Measurements from ENCODE around the gene ERMN.
"Not testable (repeated sequence)": the region's sequence is repeated elsewhere in the genome, so short reads cannot be mapped to it uniquely, and the experiment has no call there.

The ERMN gene, protein sequence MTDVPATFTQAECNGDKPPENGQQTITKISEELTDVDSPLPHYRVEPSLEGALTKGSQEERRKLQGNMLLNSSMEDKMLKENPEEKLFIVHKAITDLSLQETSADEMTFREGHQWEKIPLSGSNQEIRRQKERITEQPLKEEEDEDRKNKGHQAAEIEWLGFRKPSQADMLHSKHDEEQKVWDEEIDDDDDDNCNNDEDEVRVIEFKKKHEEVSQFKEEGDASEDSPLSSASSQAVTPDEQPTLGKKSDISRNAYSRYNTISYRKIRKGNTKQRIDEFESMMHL

DNA sequence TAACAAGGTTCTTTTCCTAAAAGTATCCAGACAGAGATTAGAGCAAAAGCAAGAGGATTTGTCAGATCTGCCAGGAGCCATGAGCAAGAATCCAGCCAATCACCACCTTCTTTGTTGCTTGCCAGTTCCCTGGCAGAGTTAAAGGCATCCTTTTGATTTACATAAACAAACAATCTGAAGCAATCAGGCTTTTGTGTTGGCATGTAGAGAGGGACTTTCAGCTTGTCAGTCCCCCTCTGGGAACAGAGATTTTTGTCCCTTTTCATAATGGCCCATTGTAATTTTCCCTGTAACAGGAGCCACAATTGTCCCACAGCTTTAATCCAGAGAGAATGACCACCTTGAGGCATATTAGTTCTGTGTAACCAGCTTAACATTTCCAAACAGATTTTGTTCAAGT is at the start of gene ERMN:
TSS of gene ERMN (minus strand) at position 39 of the 400 bp plus-strand sequence. CDS start 182 bp downstream, outside the sequence.
- DNase-seq (ENCODE audit: low spot score) = no peak

DNA sequence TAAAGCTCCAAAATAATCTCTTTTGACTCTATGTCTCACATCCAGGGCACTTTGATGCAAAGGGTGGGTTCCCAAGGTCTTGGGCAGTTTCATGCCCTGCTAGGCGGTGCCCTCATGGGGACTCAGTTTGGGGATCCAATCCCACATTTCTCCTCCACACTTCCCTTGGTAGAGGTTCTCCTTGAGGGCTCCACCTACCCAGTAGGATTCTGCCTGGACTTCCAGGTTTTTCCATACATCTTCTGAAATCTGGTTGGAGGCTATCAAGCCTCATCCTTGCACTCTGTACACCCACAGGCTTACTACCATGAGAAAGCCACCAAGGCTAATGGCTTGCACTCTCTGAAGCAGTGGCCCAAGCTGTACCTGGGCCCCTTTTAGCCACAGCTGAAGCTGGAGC is 49.8 kb upstream of the ERMN start:
- no peak for DNase-seq (ENCODE audit: low spot score)

DNA sequence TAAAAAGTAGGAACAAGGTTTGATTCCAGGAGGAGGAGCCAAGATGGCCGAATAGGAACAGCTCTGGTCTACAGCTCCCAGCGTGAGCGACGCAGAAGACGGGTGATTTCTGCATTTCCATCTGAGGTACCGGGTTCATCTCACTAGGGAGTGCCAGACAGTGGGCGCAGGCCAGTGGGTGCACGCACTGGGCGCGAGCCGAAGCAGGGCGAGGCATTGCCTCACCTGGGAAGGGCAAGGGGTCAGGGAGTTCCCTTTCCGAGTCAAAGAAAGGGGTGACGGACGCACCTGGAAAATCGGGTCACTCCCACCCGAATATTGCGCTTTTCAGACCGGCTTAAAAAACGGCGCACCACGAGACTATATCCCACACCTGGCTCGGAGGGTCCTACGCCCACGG is 42.9 kb upstream of the ERMN start:
- DNase-seq (ENCODE audit: low spot score) = not testable (repeated sequence)

DNA sequence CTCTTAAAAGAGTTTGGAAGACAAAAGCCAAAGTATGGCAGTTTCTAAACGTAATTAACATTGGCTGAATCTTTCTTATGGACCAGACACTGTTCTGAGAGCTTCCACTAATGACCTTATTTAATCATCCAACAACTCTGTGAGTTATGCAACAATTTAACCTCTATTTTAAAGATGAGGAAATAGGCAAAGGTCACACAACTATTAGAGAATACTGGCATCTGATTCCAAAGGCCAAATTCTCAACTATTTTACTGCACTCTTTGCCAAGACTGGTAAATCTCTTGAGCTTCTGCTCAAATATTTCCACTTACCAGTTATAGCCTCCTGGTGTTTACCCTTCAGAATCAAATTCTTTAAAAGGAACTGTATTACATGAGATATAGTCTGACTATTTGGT is 42.1 kb upstream of the ERMN start:
- no peak for DNase-seq (ENCODE audit: low spot score)

DNA sequence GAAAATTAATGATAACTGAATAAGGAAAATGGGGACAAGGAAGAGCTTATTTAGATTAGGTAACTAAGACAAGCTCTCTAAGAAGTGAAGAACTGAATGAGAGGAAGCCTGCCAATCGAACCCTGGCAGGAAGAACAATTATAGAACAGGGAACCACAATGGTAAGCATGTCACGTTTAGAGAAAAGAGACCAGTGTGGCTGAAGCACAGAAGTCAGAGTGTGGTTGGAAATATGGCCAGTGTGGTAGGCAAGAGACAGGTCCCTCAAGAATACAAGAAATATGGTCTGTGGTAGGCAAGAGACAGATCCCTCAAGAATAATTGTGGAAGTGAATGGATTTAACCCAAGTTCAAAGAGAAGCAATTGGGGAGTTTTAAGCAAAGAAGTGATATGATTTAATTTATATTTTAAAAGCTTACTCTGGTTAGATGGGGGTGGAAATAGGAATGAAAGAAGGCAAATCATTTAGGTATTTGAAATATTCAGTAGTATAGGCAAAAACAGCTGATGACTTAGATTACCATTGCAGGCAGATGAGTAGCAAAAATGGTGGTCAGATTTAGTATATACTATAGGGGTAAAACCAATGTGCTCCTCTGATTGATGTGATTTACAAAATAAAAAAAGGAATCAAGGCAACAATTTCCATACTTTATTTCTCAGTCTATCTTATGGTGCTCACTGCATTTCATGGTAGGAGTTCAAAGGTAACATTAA is 38.8 kb upstream of the ERMN start:
- DNase-seq (ENCODE audit: low spot score) = no peak

DNA sequence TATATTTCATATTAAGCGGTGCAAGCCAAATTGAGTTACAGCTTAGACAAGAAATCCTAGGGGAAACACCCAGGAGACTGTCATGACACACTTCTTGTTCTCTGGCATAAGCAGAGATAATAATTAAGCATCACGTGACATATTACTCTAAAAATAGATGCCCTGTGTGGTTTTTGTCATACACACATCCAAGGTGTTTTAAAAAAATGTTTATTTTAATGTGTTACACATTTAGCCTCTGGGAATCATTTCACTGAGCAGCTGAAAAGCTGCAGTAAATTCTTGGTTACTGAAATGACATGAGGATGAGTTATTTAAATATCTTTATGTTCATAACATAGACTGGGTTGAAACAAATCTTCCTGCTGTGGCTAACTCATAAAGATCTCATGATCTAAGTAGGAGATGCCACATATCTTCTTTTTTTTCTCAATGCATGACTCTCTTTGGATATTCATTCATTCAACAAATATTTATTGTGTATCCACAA is 38.0 kb upstream of the ERMN start:
- no peak for DNase-seq (ENCODE audit: low spot score)

DNA sequence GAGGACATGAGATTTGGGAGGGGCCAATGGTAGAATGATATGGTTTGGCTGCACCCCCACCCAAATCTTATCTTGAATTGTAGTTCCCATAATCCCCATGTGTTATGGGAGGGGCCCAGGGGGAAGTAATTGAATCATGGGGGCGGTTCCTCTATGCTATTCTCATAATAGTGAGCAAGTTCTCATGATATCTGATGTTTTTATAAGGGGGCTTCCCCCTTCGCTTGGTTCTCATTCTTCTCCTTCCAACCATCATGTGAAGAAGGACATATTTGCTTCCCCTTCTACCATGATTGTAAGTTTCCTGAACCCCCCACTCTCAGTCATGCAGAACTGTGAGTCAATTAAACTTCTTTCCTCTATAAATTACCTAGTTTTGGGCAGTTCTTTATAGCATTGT is 37.0 kb upstream of the ERMN start:
- no peak for DNase-seq (ENCODE audit: low spot score)

DNA sequence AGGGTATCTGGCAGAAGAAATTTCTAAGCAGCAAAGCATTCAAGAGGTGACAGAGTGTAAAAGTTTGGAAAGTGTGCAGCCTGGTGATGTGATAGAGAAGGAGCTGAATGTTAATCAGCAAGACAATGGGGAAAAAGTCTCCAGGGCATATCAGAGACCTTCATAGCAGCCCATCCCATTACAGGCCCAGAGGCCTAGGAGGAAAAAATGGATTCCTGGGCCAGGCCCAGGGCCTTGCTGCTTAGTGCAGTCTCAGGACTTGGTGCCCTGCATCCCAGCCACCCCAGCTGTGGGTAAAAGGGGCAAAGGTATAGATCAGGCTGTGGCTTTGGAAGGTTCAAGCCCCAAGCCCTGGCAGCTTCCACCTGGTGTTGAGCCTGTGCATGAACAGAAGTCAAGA is 35.9 kb upstream of the ERMN start:
- no peak for DNase-seq (ENCODE audit: low spot score)

DNA sequence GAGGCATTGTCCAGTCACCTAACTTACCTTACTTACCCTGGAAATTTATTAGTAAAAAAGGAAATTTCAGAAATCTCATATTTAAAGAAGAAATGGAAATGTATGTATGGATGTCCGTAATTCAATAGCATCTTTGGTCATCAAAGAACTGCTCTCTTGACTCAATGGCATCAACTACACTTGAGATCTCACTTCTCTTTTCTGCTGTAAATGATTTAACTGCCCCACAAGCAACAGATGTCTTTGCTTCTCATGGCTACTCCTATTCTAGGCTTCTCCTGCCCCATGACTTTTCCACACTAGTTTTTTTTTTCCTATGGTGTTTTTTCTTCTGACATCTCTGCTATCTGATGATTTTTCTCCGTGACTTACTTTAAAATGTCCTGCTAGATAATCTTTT is 34.0 kb upstream of the ERMN start:
- DNase-seq (ENCODE audit: low spot score) = no peak

DNA sequence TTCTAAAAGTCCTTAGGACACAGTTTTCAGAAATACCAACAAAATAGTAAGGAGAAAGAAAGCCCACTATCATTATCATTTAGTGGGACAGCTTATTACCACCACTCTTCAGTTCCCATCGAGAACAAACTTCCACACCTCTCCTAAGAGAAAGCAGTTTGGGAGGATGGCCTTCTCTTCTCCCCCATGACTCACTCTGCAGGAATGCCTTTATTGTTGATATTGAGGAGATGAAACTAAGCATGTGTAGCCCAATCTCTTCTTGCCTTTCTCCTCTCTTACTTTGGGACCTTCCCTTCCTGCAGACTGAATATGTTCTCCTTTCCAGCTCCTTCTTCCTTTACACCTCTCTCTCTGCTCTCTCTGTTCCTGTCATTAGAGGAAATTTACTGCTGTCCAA is 30.0 kb upstream of the ERMN start:
- no peak for DNase-seq (ENCODE audit: low spot score)

DNA sequence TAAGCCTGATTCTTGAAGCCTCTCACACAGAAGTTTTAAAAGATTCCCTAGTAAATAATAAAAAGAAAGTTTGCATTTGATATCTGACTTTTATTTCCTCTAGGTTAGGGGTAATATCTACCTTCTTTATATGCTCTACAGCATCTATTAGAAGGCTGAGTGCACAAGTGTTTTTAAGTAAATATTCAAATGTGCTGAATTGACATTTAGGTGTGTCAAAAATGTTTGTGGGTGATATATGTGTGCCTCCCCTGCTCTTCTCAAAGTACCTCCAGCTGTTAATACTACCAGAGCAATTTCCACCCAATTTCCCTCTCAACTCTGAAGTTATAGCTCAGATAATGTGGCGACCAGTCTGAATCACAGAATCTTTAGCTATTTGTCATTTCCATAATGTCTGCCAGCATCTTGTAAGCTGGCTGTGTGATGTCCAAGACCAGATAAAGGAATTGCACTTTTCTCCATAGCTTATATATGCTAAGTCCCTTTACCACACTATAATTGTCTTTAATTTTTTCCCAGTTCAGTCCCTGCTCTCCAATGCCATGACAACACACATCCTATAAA is 24.4 kb upstream of the ERMN start:
- DNase-seq (ENCODE audit: low spot score) = no peak

DNA sequence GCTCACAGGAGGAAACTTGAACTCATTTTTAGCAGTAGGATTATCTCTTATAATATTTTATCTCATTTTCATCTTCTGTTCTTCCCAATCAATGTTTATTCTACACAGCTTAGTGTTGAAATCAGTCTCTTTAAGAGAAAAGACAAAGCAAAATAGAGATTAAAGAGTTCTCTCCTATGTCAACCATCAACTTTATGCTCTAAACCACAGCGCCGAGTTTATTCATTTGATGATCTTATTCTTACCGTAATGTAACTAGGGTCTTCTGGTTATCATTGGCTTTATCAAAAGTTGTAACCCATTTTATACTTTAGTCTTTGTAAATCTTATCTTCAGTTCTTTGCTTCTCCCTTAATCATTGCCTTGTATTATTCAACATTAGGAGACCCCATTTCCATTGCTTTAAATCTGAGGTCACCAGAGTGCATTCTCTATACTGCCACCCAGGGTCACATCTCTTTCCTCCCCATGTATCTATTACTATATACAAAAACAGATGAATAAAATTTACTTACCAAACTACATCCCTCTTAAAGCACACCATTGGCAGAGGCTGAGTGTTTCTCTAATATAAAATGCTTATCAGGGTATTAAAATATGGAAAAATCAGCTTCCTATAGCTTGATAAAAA is 22.8 kb upstream of the ERMN start:
- DNase-seq (ENCODE audit: low spot score) = no peak

DNA sequence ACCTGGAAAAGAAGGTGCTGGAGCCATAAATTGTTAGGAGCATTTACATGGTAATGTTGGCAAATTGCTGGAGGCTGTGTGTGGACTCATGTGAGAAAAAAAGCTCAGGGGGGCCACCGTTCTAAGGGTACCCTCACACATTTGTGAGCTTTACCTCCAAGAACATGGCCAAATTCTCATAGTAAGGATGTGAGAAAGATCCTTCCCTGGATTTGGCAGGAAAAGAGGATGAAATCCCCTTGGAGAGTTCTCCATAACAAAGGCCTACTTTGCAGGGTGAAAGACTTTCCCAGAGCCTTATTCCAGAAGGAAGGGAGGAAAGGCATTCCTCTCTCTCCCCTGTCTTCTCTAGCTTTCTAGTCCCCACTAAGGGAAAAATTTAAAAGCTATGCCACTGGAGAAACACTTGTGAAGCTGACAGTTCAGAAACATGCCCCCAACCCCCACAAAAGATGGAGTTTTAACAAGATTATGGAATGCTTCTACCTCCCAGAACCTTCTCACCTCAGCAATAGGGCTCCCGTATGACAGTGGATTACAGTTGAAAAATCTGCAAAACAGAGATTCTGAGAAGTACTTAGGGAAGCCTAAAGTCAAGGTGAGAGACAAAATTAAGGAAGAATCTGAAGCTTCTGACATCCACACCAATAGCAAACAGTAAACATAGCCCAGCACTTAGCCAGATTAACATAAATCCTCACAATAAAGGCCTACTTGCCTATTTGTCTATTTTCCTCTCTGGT is 20.2 kb upstream of the ERMN start:
- no peak for DNase-seq (ENCODE audit: low spot score)

DNA sequence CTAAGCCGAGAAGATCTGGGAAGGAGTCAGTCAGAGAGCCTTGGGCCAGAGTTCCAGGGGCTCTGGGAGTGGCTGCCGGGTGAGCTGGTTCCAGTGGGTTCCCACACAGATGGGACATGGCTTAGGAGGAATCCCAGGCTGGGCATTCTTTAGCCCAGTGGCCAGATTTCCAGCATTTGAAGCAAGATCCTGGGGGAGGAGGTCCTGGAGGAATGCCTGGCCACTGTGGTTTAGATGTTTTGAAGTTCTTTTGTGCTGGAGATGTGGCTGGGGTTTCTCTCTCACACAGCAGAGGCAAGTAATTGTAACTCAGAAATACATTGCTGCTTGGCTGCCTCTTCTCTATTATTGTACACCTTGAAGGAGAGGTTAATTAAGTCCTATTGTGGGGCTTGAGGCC is 15.8 kb upstream of the ERMN start:
- DNase-seq (ENCODE audit: low spot score) = not testable (repeated sequence)

DNA sequence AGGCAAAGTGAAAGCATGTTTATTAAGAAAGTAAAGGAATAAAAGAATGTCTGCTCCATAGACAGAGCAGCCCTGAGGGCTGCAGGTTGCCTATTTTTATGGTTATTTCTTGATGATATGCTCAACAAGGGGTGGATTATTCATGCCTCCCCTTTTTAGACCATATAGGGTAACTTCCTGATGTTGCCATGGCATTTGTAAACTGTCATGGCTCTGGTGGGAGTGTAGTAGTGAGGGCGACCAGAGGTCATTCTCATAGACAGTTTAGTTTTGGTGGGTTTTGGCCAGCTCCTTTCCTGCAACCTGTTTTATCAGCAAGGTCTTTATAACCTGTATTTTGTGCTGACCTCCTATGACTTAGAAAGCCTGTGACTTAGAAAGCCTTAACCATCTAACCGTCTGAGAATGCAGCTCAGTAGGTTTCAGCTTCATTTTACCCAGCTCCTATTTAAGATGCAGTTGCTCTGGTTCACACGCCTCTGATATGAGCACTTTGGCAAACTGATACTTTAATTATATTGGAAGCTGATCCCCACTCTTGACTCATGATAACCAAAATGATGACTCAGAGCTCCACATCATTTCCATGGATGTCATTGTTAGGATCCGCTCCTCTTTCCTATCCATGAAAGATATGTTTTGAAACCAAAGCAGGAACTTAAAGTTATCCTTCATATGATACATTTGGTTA is 14.5 kb upstream of the ERMN start:
- no peak for DNase-seq (ENCODE audit: low spot score)

DNA sequence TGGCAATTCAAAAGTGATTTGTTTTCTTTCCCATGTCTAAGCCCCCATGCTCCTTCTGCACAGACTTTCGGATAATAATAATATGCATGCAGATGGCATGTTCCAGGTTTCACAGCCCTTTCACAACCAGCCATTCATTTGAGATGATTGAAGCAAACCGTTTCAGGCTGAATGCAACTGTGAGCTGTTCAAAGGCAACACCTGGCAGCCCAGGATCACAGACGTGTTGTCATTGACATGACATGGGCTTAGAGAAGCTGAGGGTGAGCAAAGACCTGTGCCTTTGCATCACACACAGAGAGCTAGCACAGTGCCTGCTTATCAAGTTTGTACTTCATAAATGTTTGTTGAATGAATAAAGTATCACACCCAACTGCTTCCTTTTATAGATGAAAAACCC is 12.4 kb upstream of the ERMN start:
- no peak for DNase-seq (ENCODE audit: low spot score)

DNA sequence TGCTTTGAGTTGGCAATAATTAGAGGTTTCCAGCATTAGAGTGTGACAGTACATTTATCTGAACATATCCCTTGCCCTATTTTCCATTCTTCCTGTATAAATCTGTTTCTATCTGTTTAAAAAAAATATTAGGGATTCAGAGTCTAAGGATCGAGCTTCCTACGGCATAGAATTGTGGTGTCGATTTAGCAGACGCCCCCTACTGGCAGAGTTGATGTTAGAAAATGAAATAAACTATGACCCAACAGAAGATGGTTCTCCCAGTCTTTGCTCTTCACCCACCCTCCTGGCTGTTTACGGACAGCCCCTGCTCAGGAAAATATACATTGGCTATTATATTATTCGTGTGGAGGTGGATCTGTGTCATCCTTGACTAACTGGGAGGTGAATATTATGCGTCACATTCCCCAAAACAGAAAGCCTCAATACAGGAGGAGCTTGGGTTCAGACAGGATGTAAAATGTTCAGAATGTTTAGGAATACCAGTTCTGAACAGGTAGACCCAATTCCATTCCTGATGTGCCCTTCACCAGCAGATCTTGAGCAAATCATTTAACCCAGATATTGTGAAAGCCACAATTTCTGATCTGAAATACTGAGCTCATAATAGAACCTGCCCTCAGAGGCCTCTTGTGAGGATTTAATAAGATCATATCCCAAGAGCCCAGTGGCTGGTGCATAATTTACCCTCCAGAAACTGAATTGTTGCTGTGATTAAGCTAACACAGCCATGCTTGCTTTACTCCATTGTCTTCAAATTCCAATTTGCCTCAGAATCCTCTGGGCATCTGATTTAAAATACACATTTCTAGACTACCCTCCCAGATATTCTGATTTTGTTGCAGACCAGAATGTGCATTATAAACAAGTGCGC is 10.8 kb upstream of the ERMN start:
- DNase-seq (ENCODE audit: low spot score) = peak; percentile 75

DNA sequence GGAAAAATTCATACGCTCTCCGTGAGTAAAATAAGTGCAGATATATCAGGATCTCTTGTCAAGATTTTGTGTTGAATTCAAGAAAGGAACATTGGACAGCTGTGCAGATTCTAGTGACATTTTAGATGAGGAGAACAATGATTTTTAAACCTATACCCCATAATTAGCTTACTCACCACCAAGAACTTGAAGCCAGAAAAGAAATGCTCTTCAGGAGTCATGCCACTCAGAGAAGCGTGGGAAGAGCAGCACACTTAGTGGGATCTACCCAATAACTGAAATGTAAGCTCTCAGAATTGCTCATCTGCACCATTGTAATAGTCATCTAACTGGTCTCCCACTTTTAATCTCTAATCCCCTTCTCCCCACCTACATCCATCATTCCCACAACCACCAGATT is 9.2 kb upstream of the ERMN start:
- DNase-seq (ENCODE audit: low spot score) = no peak

DNA sequence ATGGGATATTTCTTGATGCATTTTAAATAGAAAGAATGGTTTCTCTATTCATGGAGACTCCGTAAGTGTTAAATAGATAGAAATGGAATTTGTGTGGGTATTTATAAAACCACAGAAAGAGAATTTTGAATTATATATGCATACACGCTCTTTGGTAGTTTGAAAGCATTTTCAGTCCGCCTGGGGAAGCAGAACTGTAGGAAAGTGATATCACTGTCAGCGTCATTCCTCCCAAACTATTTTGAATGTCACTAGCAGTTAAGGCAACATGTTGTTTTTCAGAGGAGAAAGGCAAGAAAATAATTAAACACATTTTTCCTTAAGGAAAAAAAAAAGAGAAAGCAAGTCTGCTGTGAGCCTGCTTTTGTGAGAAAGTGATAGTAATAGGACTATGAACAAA is 8.7 kb upstream of the ERMN start:
- no peak for DNase-seq (ENCODE audit: low spot score)

DNA sequence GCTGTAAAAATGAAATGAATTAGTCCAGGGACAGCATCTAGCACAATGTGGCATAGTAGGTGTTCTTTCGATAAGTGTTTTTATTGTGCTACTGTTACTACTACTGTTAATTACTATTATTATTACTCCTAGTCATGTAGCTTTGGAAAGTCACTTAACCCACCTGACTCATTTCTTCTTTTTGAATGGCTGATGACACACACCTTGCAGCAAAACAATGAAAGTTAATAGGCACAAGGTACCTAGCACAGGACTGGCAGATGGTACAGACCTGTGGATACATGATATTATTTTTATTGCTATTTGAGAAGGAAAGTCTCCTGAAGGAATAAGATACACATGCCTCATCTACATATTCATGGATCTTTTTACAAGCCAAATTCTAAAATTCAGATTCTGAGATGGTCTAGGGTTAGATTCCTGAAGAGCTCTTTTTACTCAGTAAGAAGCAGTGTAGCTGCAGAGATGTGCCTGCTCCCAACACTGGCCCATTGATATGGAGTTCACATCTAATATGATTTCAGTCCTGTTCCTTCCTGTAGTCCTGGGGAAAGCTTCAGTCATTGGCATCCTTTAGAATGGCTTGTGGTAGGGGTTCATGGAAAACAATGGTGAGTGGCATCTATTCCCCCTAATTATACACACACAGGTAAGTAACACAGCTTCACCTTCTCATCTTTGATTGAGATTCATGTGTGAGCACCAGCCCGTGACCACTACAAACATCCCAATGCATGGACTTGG is 7.9 kb upstream of the ERMN start:
- DNase-seq (ENCODE audit: low spot score) = no peak

Measured in hematopoietic multipotent progenitor cell treated with erythropoietin and hydrocortisone succinate and interleukin-3 and kit ligand, for 17 days (in vitro differentiated cells).